ENCODE measurements around the gene IGSF23. TPM values are rescaled to one million over a fixed set of nuclear protein-coding genes. Genes with fewer than 3 reads are reported as not detected.

Gene IGSF23
- total and polyA plus RNA-seq, 2 of the 13 experiments (the other 11 are each of a cell fraction or from before 2014, with no cell fraction given), result 2.3 to 8.8 TPM

DNA sequence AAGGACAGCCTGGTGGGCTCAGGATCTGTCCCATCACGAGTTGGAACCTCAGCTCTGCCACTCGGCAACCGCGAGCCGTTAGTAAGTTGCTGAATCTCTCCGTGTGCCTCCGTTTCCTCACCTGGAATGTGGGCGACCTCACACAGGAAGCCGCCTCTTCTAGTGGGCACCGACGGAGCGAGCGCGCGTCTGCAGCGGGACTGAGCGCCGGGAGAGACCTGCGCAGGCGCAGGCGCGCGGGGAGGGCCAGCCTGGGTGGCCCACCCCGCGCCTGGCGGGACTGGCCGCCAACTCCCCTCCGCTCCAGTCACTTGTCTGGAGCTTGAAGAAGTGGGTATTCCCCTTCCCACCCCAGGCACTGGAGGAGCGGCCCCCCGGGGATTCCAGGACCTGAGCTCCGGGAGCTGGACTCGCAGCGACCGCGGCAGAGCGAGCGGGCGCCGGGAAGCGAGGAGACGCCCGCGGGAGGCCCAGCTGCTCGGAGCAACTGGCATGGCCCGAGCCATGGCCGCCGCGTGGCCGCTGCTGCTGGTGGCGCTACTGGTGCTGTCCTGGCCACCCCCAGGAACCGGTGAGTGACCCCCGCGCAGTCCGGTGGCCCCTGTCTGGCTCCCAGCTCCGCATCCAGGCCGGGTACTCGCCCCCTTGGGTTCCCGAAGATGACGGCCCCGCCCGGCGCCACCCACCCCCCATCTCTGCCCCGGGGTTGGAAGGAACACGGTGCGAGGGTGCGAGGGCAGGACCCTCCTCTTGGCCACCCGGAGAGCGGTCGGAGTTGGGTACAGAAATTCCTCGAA, 30.4 kb downstream of the IGSF23 start, which contains the start of gene PVR (continued):
- TF ChIP-seq, protein P1, sequence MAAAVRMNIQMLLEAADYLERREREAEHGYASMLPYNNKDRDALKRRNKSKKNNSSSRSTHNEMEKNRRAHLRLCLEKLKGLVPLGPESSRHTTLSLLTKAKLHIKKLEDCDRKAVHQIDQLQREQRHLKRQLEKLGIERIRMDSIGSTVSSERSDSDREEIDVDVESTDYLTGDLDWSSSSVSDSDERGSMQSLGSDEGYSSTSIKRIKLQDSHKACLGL (CRISPR knock-in tag; IDR thresholded peaks at IDR 0.05), result peak; percentile 77; the same call in 1 of the 2 replicates
- 0 out of 2 replicates have a peak, but pooled peaks have one; percentile 15 for TF ChIP-seq ZKSCAN5 (CRISPR knock-in tag; IDR thresholded peaks at IDR 0.05)
- peak; percentile 87; the same call in 1 of the 2 replicates for TF ChIP-seq ZSCAN20 (CRISPR knock-in tag; IDR thresholded peaks at IDR 0.05; ENCODE audit: borderline replicate concordance)
- TF ChIP-seq, protein P2, sequence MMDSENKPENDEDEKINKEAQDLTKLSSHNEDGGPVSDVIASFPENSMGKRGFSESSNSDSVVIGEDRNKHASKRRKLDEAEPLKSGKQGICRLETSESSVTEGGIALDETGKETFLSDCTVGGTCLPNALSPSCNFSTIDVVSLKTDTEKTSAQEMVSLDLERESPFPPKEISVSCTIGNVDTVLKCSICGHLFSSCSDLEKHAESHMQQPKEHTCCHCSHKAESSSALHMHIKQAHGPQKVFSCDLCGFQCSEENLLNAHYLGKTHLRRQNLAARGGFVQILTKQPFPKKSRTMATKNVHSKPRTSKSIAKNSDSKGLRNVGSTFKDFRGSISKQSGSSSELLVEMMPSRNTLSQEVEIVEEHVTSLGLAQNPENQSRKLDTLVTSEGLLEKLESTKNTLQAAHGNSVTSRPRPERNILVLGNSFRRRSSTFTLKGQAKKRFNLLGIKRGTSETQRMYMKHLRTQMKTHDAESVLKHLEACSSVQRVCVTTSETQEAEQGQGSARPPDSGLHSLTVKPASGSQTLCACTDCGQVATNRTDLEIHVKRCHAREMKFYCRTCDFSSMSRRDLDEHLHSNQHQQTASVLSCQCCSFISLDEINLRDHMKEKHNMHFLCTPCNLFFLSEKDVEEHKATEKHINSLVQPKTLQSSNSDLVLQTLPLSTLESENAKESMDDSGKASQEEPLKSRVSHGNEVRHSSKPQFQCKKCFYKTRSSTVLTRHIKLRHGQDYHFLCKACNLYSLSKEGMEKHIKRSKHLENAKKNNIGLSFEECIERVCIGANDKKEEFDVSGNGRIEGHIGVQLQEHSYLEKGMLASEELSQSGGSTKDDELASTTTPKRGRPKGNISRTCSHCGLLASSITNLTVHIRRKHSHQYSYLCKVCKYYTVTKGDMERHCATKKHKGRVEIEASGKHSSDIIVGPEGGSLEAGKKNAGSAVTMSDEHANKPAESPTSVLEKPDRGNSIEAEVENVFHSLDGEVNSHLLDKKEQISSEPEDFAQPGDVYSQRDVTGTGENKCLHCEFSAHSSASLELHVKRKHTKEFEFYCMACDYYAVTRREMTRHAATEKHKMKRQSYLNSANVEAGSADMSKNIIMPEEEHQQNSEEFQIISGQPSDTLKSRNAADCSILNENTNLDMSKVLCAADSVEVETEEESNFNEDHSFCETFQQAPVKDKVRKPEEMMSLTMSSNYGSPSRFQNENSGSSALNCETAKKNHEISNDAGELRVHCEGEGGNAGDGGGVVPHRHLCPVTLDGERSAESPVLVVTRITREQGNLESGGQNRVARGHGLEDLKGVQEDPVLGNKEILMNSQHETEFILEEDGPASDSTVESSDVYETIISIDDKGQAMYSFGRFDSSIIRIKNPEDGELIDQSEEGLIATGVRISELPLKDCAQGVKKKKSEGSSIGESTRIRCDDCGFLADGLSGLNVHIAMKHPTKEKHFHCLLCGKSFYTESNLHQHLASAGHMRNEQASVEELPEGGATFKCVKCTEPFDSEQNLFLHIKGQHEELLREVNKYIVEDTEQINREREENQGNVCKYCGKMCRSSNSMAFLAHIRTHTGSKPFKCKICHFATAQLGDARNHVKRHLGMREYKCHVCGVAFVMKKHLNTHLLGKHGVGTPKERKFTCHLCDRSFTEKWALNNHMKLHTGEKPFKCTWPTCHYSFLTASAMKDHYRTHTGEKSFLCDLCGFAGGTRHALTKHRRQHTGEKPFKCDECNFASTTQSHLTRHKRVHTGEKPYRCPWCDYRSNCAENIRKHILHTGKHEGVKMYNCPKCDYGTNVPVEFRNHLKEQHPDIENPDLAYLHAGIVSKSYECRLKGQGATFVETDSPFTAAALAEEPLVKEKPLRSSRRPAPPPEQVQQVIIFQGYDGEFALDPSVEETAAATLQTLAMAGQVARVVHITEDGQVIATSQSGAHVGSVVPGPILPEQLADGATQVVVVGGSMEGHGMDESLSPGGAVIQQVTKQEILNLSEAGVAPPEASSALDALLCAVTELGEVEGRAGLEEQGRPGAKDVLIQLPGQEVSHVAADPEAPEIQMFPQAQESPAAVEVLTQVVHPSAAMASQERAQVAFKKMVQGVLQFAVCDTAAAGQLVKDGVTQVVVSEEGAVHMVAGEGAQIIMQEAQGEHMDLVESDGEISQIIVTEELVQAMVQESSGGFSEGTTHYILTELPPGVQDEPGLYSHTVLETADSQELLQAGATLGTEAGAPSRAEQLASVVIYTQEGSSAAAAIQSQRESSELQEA (CRISPR knock-in tag; IDR thresholded peaks at IDR 0.05; ENCODE audit: not compliant biosample characterization), result peak; percentile 24
- peak; percentile 75 for TF ChIP-seq ASH2L (IDR thresholded peaks at IDR 0.05; ENCODE audit: insufficient read length, low read depth, low read length)
- TF ChIP-seq ZFX (CRISPR knock-in tag; IDR thresholded peaks at IDR 0.05; ENCODE audit: low read depth), result peak; percentile 87
- peak; percentile 59 for TF ChIP-seq PHF5A (CRISPR knock-in tag; IDR thresholded peaks at IDR 0.05; ENCODE audit: low read depth, unreplicated experiment)
- peak; percentile 50; the same call in 1 of the 2 replicates for TF ChIP-seq HES4 (CRISPR knock-in tag; IDR thresholded peaks at IDR 0.05; ENCODE audit: borderline replicate concordance)
- peak; percentile 55; the same call in 1 of the 2 replicates for TF ChIP-seq ZNF205 (CRISPR knock-in tag; IDR thresholded peaks at IDR 0.05)
- 0 out of 2 replicates have a peak, but pooled peaks have one; percentile 66 for TF ChIP-seq ZNF850 (CRISPR knock-in tag; conservative IDR thresholded peaks at IDR 0.05)
- TF ChIP-seq, protein P3, sequence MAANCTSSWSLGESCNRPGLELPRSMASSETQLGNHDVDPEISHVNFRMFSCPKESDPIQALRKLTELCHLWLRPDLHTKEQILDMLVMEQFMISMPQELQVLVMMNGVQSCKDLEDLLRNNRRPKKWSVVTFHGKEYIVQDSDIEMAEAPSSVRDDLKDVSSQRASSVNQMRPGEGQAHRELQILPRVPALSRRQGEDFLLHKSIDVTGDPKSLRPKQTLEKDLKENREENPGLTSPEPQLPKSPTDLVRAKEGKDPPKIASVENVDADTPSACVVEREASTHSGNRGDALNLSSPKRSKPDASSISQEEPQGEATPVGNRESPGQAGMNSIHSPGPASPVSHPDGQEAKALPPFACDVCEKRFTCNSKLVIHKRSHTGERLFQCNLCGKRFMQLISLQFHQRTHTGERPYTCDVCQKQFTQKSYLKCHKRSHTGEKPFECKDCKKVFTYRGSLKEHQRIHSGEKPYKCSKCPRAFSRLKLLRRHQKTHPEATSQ (CRISPR knock-in tag; IDR thresholded peaks at IDR 0.05; ENCODE audit: borderline replicate concordance), result 0 out of 2 replicates have a peak, but pooled peaks have one; percentile 52
- peak; percentile 73; the same call in 1 of the 2 replicates for TF ChIP-seq ZNF598 (CRISPR knock-in tag; IDR thresholded peaks at IDR 0.05; ENCODE audit: borderline replicate concordance)
- TF ChIP-seq, protein P4, sequence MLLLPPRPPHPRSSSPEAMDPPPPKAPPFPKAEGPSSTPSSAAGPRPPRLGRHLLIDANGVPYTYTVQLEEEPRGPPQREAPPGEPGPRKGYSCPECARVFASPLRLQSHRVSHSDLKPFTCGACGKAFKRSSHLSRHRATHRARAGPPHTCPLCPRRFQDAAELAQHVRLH (CRISPR knock-in tag; IDR thresholded peaks at IDR 0.05; ENCODE audit: borderline replicate concordance, low read depth), result peak; percentile 54; the same call in 1 of the 2 replicates
